ENCODE data around the gene FKBP1A. TPM values are rescaled to one million over a fixed set of nuclear protein-coding genes. Genes with fewer than 3 reads are reported as not detected.

Gene FKBP1A
- total and polyA plus RNA-seq, 3 donors from 2014 or later, result 90.9 to 182 (median 122) TPM

- DNase-seq, result no peak
Observed at GRCh38 chr20:1382670-1383069, 10.2 kb downstream of the FKBP1A start.

GRCh38 chr20:1381753-1382591 is 10.9 kb downstream of the FKBP1A start:
- TF ChIP-seq CTCF (IDR thresholded peaks at IDR 0.05), result no peak
- TF ChIP-seq POLR2A (IDR thresholded peaks at IDR 0.05), result no peak
- H3K4me3 ChIP-seq, result no peak overlapping the region
- 63 to 65% methylated on average over 6 of the region's 6 CpGs for WGBS, 2 donors
- no peaks in the 10 kb centered on the region for H3K36me3 ChIP-seq (ENCODE audit: low read depth, missing control alignments)
- H3K9me3 ChIP-seq, result no peaks in the 10 kb centered on the region
- DNase-seq, result no peak
- H3K4me1 ChIP-seq, result peaks cover 9% of the 10 kb centered on the region
- intact Hi-C loops (cut with DNase I; ENCODE audit: low total_unique reads), result no loop called here
- H3K27ac ChIP-seq, result peak overlapping the region in 1 of 2 donors; percentile 15
- H3K27me3 ChIP-seq, result no peaks in the 10 kb centered on the region

More at GRCh38 chr20:1382670-1383069, 10.2 kb downstream of the FKBP1A start:
- Histone ChIP-seq H3K27ac (peak overlapping the region in 1 of 2 donors; percentile 15), H3K4me1 (peaks cover 9% of the 10 kb centered on the region), H3K36me3 (ENCODE audit: low read depth, missing control alignments) (no peaks in the 10 kb centered on the region), H3K9me3 (no peaks in the 10 kb centered on the region), H3K4me3 (no peak overlapping the region), H3K27me3 (no peaks in the 10 kb centered on the region)
- no peak for TF ChIP-seq POLR2A (IDR thresholded peaks at IDR 0.05)
- no peak for TF ChIP-seq CTCF (IDR thresholded peaks at IDR 0.05)
- WGBS, 2 donors, result 69 to 74% methylated on average over 4 of the region's 4 CpGs
- intact Hi-C loops (cut with DNase I; ENCODE audit: low total_unique reads), result no loop called here

GRCh38 chr20:1378735-1379125 is 14.1 kb downstream of the FKBP1A start:
- H3K36me3 ChIP-seq (ENCODE audit: low read depth, missing control alignments), result no peaks in the 10 kb centered on the region
- no peaks in the 10 kb centered on the region for H3K9me3 ChIP-seq
- no peak for DNase-seq
- TF ChIP-seq CTCF (IDR thresholded peaks at IDR 0.05) (no peak), POLR2A (IDR thresholded peaks at IDR 0.05) (no peak)
- H3K27me3 ChIP-seq, result no peaks in the 10 kb centered on the region
- no peak overlapping the region for H3K27ac ChIP-seq
- intact Hi-C loops (cut with DNase I; ENCODE audit: low total_unique reads), result no loop called here
- H3K4me3 ChIP-seq, result no peak overlapping the region
- 79 to 82% methylated on average over 6 of the region's 6 CpGs for WGBS, 2 donors
- peaks cover 16% of the 10 kb centered on the region for H3K4me1 ChIP-seq

GRCh38 chr20:1377984-1378734 is 14.7 kb downstream of the FKBP1A start:
- Histone ChIP-seq H3K27ac (no peak overlapping the region), H3K27me3 (no peaks in the 10 kb centered on the region), H3K4me1 (peaks cover 16% of the 10 kb centered on the region), H3K9me3 (no peaks in the 10 kb centered on the region), H3K4me3 (no peak overlapping the region), H3K36me3 (ENCODE audit: low read depth, missing control alignments) (no peaks in the 10 kb centered on the region)
- WGBS, 2 donors, result 80 to 82% methylated on average over 6 of the region's 6 CpGs
- TF ChIP-seq POLR2A (IDR thresholded peaks at IDR 0.05) (no peak), CTCF (IDR thresholded peaks at IDR 0.05) (no peak)
- DNase-seq, result no peak
- intact Hi-C loops (cut with DNase I; ENCODE audit: low total_unique reads), result no loop called here

All from testis (tissue), 3 donors.